IPS-18a (cell line): ENCODE data around the gene PBX2.

Source experiments
- H3K27ac ChIP-seq: one replicate; pipeline ENCODE4 v1.5.1; 2013; ENCODE audit warnings: low read length
- H3K27me3 ChIP-seq: one replicate; pipeline ENCODE4 v1.6.1; 2013; ENCODE audit warnings: mild to moderate bottlenecking, low read length; ENCODE audit not compliant: control insufficient read depth, insufficient read depth
- H3K36me3 ChIP-seq: one replicate; pipeline ENCODE4 v1.6.1; 2013; ENCODE audit warnings: low read depth, low read length; ENCODE audit not compliant: control insufficient read depth
- H3K4me1 ChIP-seq: one replicate; pipeline ENCODE4 v1.6.1; 2013; ENCODE audit warnings: low read depth, low read length; ENCODE audit not compliant: control insufficient read depth
- H3K4me3 ChIP-seq: one replicate; pipeline ENCODE4 v1.5.1; 2013; ENCODE audit warnings: low read length
- H3K9ac ChIP-seq: one replicate; pipeline ENCODE4 v1.6.1; 2013; ENCODE audit warnings: mild to moderate bottlenecking, low read length, moderate library complexity
- H3K9me3 ChIP-seq: one replicate; pipeline ENCODE4 v1.6.1; 2013; ENCODE audit warnings: low read depth, low read length; ENCODE audit not compliant: control insufficient read depth

The PBX2 gene

GRCh38 chr6:32175711-32176475, 14.1 kb downstream of the PBX2 start, which contains the start of gene AGPAT1:
Gene AGPAT1, minus strand, starts transcription at chr6:32176084. Its CDS starts 4,588 bp downstream, at chr6:32171496.
- peak within 1 kb of the TSS; percentile 87 for H3K9ac ChIP-seq
- H3K4me1 ChIP-seq: peaks cover 21% of the 10 kb centered on the region
- peak within 1 kb of the TSS; percentile 97 for H3K27ac ChIP-seq
- H3K27me3 ChIP-seq: no peaks in the 10 kb centered on the region
- H3K36me3 ChIP-seq: peaks cover 13% of the 10 kb centered on the region
- peak within 1 kb of the TSS; percentile 81 for H3K4me3 ChIP-seq
- H3K9me3 ChIP-seq: no peaks in the 10 kb centered on the region

GRCh38 chr6:32175322-32175710, 14.7 kb downstream of the PBX2 start:
- H3K36me3 ChIP-seq: peaks cover 18% of the 10 kb centered on the region
- peak overlapping the region; percentile 87 for H3K9ac ChIP-seq
- H3K9me3 ChIP-seq: no peaks in the 10 kb centered on the region
- peak overlapping the region; percentile 81 for H3K4me3 ChIP-seq
- peaks cover 21% of the 10 kb centered on the region for H3K4me1 ChIP-seq
- H3K27me3 ChIP-seq: no peaks in the 10 kb centered on the region
- no peak overlapping the region for H3K27ac ChIP-seq

- peak overlapping the region; percentile 81 for H3K4me3 ChIP-seq
- H3K4me1 ChIP-seq: peaks cover 21% of the 10 kb centered on the region
- H3K9me3 ChIP-seq: no peaks in the 10 kb centered on the region
- no peaks in the 10 kb centered on the region for H3K27me3 ChIP-seq
- H3K27ac ChIP-seq: no peak overlapping the region
- H3K36me3 ChIP-seq: peaks cover 22% of the 10 kb centered on the region
- H3K9ac ChIP-seq: no peak overlapping the region
Observed at GRCh38 chr6:32174416-32174815, 15.6 kb downstream of the PBX2 start.

GRCh38 chr6:32173051-32173727, 16.8 kb downstream of the PBX2 start:
- Histone ChIP-seq H3K9ac (no peak overlapping the region), H3K4me1 (peaks cover 18% of the 10 kb centered on the region), H3K36me3 (peaks cover 34% of the 10 kb centered on the region), H3K27ac (no peak overlapping the region), H3K4me3 (no peak overlapping the region), H3K27me3 (no peaks in the 10 kb centered on the region), H3K9me3 (no peaks in the 10 kb centered on the region)

GRCh38 chr6:32171234-32171633, 18.8 kb downstream of the PBX2 start:
- H3K9me3 ChIP-seq: no peaks in the 10 kb centered on the region
- H3K27ac ChIP-seq: no peak overlapping the region
- peaks cover 38% of the 10 kb centered on the region for H3K36me3 ChIP-seq
- H3K9ac ChIP-seq: no peak overlapping the region
- H3K4me3 ChIP-seq: no peak overlapping the region
- H3K27me3 ChIP-seq: no peaks in the 10 kb centered on the region
- peaks cover 10% of the 10 kb centered on the region for H3K4me1 ChIP-seq

- peaks cover 38% of the 10 kb centered on the region for H3K36me3 ChIP-seq
- no peak overlapping the region for H3K27ac ChIP-seq
- no peak overlapping the region for H3K9ac ChIP-seq
- peaks cover 9% of the 10 kb centered on the region for H3K4me1 ChIP-seq
- no peaks in the 10 kb centered on the region for H3K9me3 ChIP-seq
- no peaks in the 10 kb centered on the region for H3K27me3 ChIP-seq
- H3K4me3 ChIP-seq: no peak overlapping the region
Observed at GRCh38 chr6:32170294-32170693, 19.7 kb downstream of the PBX2 start.

GRCh38 chr6:32168807-32169591, 21.0 kb downstream of the PBX2 start:
- Histone ChIP-seq H3K9ac (no peak overlapping the region), H3K4me3 (no peak overlapping the region), H3K36me3 (peaks cover 37% of the 10 kb centered on the region), H3K27me3 (no peaks in the 10 kb centered on the region), H3K4me1 (no peaks in the 10 kb centered on the region), H3K27ac (no peak overlapping the region), H3K9me3 (no peaks in the 10 kb centered on the region)

- no peak overlapping the region for H3K9ac ChIP-seq
- no peaks in the 10 kb centered on the region for H3K27me3 ChIP-seq
- H3K4me3 ChIP-seq: no peak overlapping the region
- no peak overlapping the region for H3K27ac ChIP-seq
- peaks cover 40% of the 10 kb centered on the region for H3K36me3 ChIP-seq
- H3K4me1 ChIP-seq: no peaks in the 10 kb centered on the region
- no peaks in the 10 kb centered on the region for H3K9me3 ChIP-seq
Observed at GRCh38 chr6:32168350-32168749, 21.7 kb downstream of the PBX2 start.

- Histone ChIP-seq H3K27ac (no peak overlapping the region), H3K4me1 (no peaks in the 10 kb centered on the region), H3K9ac (no peak overlapping the region), H3K27me3 (no peaks in the 10 kb centered on the region), H3K36me3 (peaks cover 45% of the 10 kb centered on the region), H3K4me3 (no peak overlapping the region), H3K9me3 (no peaks in the 10 kb centered on the region)
Observed at GRCh38 chr6:32167761-32168262, 22.2 kb downstream of the PBX2 start.

- Histone ChIP-seq H3K27ac (no peak overlapping the region), H3K27me3 (no peaks in the 10 kb centered on the region), H3K9ac (no peak overlapping the region), H3K4me1 (no peaks in the 10 kb centered on the region), H3K4me3 (no peak overlapping the region), H3K9me3 (no peaks in the 10 kb centered on the region), H3K36me3 (peaks cover 49% of the 10 kb centered on the region)
Observed at GRCh38 chr6:32167154-32167760, 22.7 kb downstream of the PBX2 start.
